Activated B cell treated with CpG ODN at 0.5 μM for 24 hours (primary cell): ENCODE measurements around the gene SLC26A11. TPM values are rescaled to one million over a fixed set of nuclear protein-coding genes. Genes with fewer than 3 reads are reported as not detected.
"Not testable (repeated sequence)": the region's sequence is repeated elsewhere in the genome, so short reads cannot be mapped to it uniquely, and the experiment has no call there.

Experiments used
- ATAC-seq: fragments of 200-7000 bp; cut with Tn5 transposase; one replicate; pipeline ENCODE4 v1.10.0; 2021; ENCODE audit warnings: low read depth, mild to moderate bottlenecking, moderate library complexity
- CTCF ChIA-PET: fragments of 350-600 bp; sonication (Branson Sonifier 250); formaldehyde crosslinking; loops from one replicate; lab custom pipeline; 2021; ENCODE audit warnings: antibody characterized with exemption; lab: Charles Lee
- POLR2A ChIA-PET: fragments of 350-600 bp; sonication (Branson Sonifier 250); formaldehyde crosslinking; loops from one replicate; lab custom pipeline; 2021; ENCODE audit warnings: antibody characterized with exemption; lab: Charles Lee
- DNase-seq: peaks from one replicate; pipeline ENCODE4 v3.0.0; 2022
- H3K27ac Mint-ChIP-seq: one replicate; pipeline ENCODE4 v1.8.0; 2020; ENCODE audit warnings: mixed read lengths
- H3K27me3 Mint-ChIP-seq: one replicate; pipeline ENCODE4 v1.8.0; 2021; ENCODE audit warnings: mixed read lengths
- H3K36me3 Mint-ChIP-seq: one replicate; pipeline ENCODE4 v1.8.0; 2021; ENCODE audit warnings: low read depth, mixed read lengths
- H3K4me1 Mint-ChIP-seq: one replicate; pipeline ENCODE4 v1.8.0; 2021; ENCODE audit warnings: mixed read lengths
- H3K4me3 Mint-ChIP-seq: one replicate; pipeline ENCODE4 v1.8.0; 2020; ENCODE audit warnings: mild to moderate bottlenecking, mixed read lengths
- H3K9me3 Mint-ChIP-seq: one replicate; pipeline ENCODE4 v1.8.0; 2020; ENCODE audit warnings: mixed read lengths
- CTCF ChIP-seq: fragments of 200-600 bp; IDR thresholded peaks from one replicate; pipeline ENCODE4 v1.8.0; 2022; ENCODE audit warnings: antibody characterized with exemption, mild to moderate bottlenecking
- intact Hi-C: fragments of 100-400 bp; cut with micrococcal nuclease; formaldehyde crosslinking; loops from one replicate; pipeline ENCODE4 v1.15.1; 2024
- total RNA-seq: library from RNA; stranded (reverse); gene quantifications from 2 replicates; pipeline ENCODE4 v1.2.3, GENCODE V29; 2022

SLC26A11 gene
- total RNA-seq, 1 donor from 2014 or later: 8.4 TPM

GRCh38 chr17:80236911-80237310 is 16.7 kb downstream of the SLC26A11 start:
- no peaks in the 10 kb centered on the region for H3K27me3 Mint-ChIP-seq
- intact Hi-C loops: no loop called here
- DNase-seq: no peak
- peaks cover 23% of the 10 kb centered on the region for H3K36me3 Mint-ChIP-seq
- ChIA-PET CTCF (no interaction called here), POLR2A (no interaction called here)
- no peak for ATAC-seq
- TF ChIP-seq CTCF: no peak
- peaks cover 10% of the 10 kb centered on the region for H3K9me3 Mint-ChIP-seq
- no peaks in the 10 kb centered on the region for H3K4me1 Mint-ChIP-seq
- no peak overlapping the region for H3K4me3 Mint-ChIP-seq
- no peak overlapping the region for H3K27ac Mint-ChIP-seq

- ChIA-PET POLR2A (no interaction called here), CTCF (no interaction called here)
- DNase-seq (no peak), ATAC-seq (no peak)
- Mint-ChIP-seq H3K4me3 (no peak overlapping the region), H3K36me3 (peaks cover 25% of the 10 kb centered on the region), H3K4me1 (no peaks in the 10 kb centered on the region), H3K9me3 (peaks cover 10% of the 10 kb centered on the region), H3K27me3 (no peaks in the 10 kb centered on the region), H3K27ac (no peak overlapping the region)
- intact Hi-C loops: no loop called here
- TF ChIP-seq CTCF: no peak
Observed at GRCh38 chr17:80237386-80237785, 17.2 kb downstream of the SLC26A11 start.

GRCh38 chr17:80242505-80242904 is 22.3 kb downstream of the SLC26A11 start:
- ATAC-seq: no peak
- no peak overlapping the region for H3K27ac Mint-ChIP-seq
- ChIA-PET POLR2A (no interaction called here), CTCF (no interaction called here)
- H3K27me3 Mint-ChIP-seq: no peaks in the 10 kb centered on the region
- no peak overlapping the region for H3K4me3 Mint-ChIP-seq
- peaks cover 6% of the 10 kb centered on the region for H3K36me3 Mint-ChIP-seq
- no peaks in the 10 kb centered on the region for H3K4me1 Mint-ChIP-seq
- TF ChIP-seq CTCF: no peak
- DNase-seq: no peak
- intact Hi-C loops: no loop called here
- H3K9me3 Mint-ChIP-seq: no peaks in the 10 kb centered on the region

GRCh38 chr17:80243526-80244433 is 23.6 kb downstream of the SLC26A11 start:
- no peak for TF ChIP-seq CTCF
- ChIA-PET POLR2A (no interaction called here), CTCF (no interaction called here)
- intact Hi-C loops: no loop called here
- no peak for ATAC-seq
- H3K27ac Mint-ChIP-seq: no peak overlapping the region
- peaks cover 4% of the 10 kb centered on the region for H3K36me3 Mint-ChIP-seq
- no peak overlapping the region for H3K4me3 Mint-ChIP-seq
- H3K27me3 Mint-ChIP-seq: no peaks in the 10 kb centered on the region
- DNase-seq: no peak
- H3K4me1 Mint-ChIP-seq: no peaks in the 10 kb centered on the region
- H3K9me3 Mint-ChIP-seq: no peaks in the 10 kb centered on the region

GRCh38 chr17:80244448-80244847 is 24.2 kb downstream of the SLC26A11 start:
- H3K27ac Mint-ChIP-seq, CTCF ChIA-PET, POLR2A ChIA-PET, H3K4me3 Mint-ChIP-seq, intact Hi-C loops, H3K9me3 Mint-ChIP-seq, H3K36me3 Mint-ChIP-seq, H3K27me3 Mint-ChIP-seq, ATAC-seq, H3K4me1 Mint-ChIP-seq, DNase-seq: not testable (repeated sequence)
